ENCODE measurements around the gene NEO1. TPM values are rescaled to one million over a fixed set of nuclear protein-coding genes. Genes with fewer than 3 reads are reported as not detected.

Gene NEO1
- polyA plus RNA-seq, 1 of the 3 experiments (the other 2 are of a cell fraction), result 13.1 TPM

DNA sequence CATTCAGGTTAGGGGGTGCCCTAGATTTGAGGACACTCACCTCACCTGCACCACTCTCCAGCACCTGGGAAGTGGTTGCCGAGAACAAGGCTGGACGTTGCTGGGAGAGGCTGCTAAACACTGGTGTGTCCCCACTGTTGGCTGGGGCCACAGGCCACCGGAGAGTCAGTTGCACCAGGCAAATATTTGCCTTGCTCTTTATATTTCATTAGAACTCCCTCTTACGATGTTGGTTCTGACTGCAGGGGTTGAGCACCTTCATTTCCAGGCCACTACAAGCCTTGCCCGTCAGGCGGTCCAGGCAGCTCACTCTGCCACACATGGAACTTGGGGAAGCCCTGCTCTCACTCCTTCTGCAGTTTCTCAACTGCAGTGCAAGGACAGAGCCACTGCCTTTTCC is 285.8 kb downstream of the NEO1 start:
- Histone ChIP-seq H3K9me2 (no peaks in the 10 kb centered on the region), H3K27ac (ENCODE audit: low read depth in 2 of 2, low read length in 1 of 2) (no peak overlapping the region), H3K4me2 (no peak overlapping the region), H3K27me3 (ENCODE audit: insufficient read depth) (no peaks in the 10 kb centered on the region; the same call in 1 of the 2 replicates), H4K20me1 (ENCODE audit: insufficient read depth) (no peaks in the 10 kb centered on the region), H2AFZ (ENCODE audit: low read depth) (no peak overlapping the region), H3K4me3 (ENCODE audit: low read depth in 2 of 2, low read length in 1 of 2) (no peak overlapping the region), H3K79me2 (ENCODE audit: insufficient read depth) (no peaks in the 10 kb centered on the region), H3F3A (replicated peaks; ENCODE audit: insufficient read depth) (no peaks in the 10 kb centered on the region), H3K4me1 (ENCODE audit: control insufficient read depth in 1 of 2, insufficient read depth in 2 of 2, low read depth in 1 of 2, low read length in 1 of 2) (peaks cover 0 to 10% of the 10 kb centered on the region in 2 experiments; a peak in 1 of 4 replicates), H3K9me3 (no peaks in the 10 kb centered on the region), H3K36me3 (replicated peaks in 1 of 2; ENCODE audit: control insufficient read depth in 1 of 2, insufficient read depth in 2 of 2, low read length in 1 of 2) (no peaks in the 10 kb centered on the region), H3K9ac (no peak overlapping the region)
- TF ChIP-seq SIN3A (IDR thresholded peaks at IDR 0.05; ENCODE audit: borderline replicate concordance, low read depth, low read length), result no peak
- TF ChIP-seq, protein P1, sequence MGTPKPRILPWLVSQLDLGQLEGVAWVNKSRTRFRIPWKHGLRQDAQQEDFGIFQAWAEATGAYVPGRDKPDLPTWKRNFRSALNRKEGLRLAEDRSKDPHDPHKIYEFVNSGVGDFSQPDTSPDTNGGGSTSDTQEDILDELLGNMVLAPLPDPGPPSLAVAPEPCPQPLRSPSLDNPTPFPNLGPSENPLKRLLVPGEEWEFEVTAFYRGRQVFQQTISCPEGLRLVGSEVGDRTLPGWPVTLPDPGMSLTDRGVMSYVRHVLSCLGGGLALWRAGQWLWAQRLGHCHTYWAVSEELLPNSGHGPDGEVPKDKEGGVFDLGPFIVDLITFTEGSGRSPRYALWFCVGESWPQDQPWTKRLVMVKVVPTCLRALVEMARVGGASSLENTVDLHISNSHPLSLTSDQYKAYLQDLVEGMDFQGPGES (IDR thresholded peaks at IDR 0.05; ENCODE audit: low read depth, low read length), result no peak
- TF ChIP-seq FOSL2 (IDR thresholded peaks at IDR 0.05; ENCODE audit: borderline replicate concordance, low read depth), result no peak
- no peak for TF ChIP-seq ELF1 (IDR thresholded peaks at IDR 0.05)
- no peak for TF ChIP-seq JUND (IDR thresholded peaks at IDR 0.05)
- TF ChIP-seq, protein P2, sequence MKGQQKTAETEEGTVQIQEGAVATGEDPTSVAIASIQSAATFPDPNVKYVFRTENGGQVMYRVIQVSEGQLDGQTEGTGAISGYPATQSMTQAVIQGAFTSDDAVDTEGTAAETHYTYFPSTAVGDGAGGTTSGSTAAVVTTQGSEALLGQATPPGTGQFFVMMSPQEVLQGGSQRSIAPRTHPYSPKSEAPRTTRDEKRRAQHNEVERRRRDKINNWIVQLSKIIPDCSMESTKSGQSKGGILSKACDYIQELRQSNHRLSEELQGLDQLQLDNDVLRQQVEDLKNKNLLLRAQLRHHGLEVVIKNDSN (IDR thresholded peaks at IDR 0.05; ENCODE audit: borderline replicate concordance, low read depth), result no peak
- no peak for TF ChIP-seq RFX5 (IDR thresholded peaks at IDR 0.05; ENCODE audit: low read length)
- no peak for TF ChIP-seq YY1 (IDR thresholded peaks at IDR 0.05; ENCODE audit: low read depth)
- TF ChIP-seq, protein P3, sequence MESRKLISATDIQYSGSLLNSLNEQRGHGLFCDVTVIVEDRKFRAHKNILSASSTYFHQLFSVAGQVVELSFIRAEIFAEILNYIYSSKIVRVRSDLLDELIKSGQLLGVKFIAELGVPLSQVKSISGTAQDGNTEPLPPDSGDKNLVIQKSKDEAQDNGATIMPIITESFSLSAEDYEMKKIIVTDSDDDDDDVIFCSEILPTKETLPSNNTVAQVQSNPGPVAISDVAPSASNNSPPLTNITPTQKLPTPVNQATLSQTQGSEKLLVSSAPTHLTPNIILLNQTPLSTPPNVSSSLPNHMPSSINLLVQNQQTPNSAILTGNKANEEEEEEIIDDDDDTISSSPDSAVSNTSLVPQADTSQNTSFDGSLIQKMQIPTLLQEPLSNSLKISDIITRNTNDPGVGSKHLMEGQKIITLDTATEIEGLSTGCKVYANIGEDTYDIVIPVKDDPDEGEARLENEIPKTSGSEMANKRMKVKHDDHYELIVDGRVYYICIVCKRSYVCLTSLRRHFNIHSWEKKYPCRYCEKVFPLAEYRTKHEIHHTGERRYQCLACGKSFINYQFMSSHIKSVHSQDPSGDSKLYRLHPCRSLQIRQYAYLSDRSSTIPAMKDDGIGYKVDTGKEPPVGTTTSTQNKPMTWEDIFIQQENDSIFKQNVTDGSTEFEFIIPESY (IDR thresholded peaks at IDR 0.05; ENCODE audit: borderline replicate concordance, low read depth), result no peak
- WGBS (ENCODE audit: low lambda C conversion rate), result 31% methylated on average over 5 of the region's 6 CpGs
- POLR2A ChIA-PET, result no interaction called here
- DNase-seq, result no peak
- CTCF ChIA-PET, result no interaction called here

DNA sequence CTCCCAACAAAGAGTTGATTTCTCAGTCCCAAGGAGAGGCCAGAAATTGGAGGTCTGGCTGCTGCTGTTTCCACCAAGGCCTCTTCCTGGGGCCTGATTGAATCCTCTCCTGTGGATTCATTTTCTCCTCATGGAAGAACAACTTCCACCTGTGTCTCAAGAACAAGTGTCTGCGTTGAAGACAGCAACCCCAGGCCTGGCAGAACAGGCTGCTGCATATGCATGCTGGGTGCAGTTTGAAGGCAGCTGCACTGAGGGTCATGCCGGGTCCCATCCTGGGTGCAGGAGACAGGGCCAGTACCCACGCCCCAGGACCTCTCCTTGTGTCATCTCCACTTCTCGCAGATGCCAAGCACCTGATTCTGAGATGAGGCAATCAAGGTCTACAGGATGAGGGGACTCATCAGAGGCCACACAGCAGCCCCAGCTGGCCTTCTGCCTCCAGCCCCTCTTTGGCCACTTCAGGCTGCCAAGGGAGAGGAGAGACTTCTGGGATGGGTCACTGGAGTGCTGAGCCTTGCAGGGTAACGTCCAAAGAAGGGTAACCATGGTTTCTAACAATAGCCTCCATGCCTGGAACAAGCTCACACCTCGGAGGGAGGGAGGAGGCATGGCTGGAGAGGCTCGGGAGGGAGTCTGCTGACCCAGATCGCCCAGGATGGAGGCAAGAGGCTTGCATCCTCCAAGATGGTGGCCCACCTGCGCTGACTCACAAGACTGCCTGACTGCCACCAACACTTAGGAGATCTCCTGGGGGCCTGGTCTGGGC is 286.5 kb downstream of the NEO1 start:
- CTCF ChIA-PET, result interaction anchor here (1.0 kb wide), 1 partner anchor 361 kb away, joined by 4 read pairs; no protein-coding TSS in a partner anchor
- POLR2A ChIA-PET, result no interaction called here
- WGBS (ENCODE audit: low lambda C conversion rate), result 18% methylated on average over 4 of the region's 9 CpGs
- H3K27me3 ChIP-seq (ENCODE audit: insufficient read depth), result no peaks in the 10 kb centered on the region; the same call in 1 of the 2 replicates
- no peaks in the 10 kb centered on the region for H3K9me2 ChIP-seq
- no peak overlapping the region for H3K4me2 ChIP-seq
- no peak overlapping the region for H3K4me3 ChIP-seq (ENCODE audit: low read depth in 2 of 2, low read length in 1 of 2)
- H4K20me1 ChIP-seq (ENCODE audit: insufficient read depth), result no peaks in the 10 kb centered on the region
- no peak overlapping the region for H3K9ac ChIP-seq
- no peaks in the 10 kb centered on the region for H3F3A ChIP-seq (replicated peaks; ENCODE audit: insufficient read depth)
- H3K4me1 ChIP-seq (ENCODE audit: control insufficient read depth in 1 of 2, insufficient read depth in 2 of 2, low read depth in 1 of 2, low read length in 1 of 2), result peaks cover 0 to 10% of the 10 kb centered on the region in 2 experiments; a peak in 1 of 4 replicates
- no peak overlapping the region for H2AFZ ChIP-seq (ENCODE audit: low read depth)
- no peaks in the 10 kb centered on the region for H3K36me3 ChIP-seq (replicated peaks in 1 of 2; ENCODE audit: control insufficient read depth in 1 of 2, insufficient read depth in 2 of 2, low read length in 1 of 2)
- no peak overlapping the region for H3K27ac ChIP-seq (ENCODE audit: low read depth in 2 of 2, low read length in 1 of 2)
- H3K79me2 ChIP-seq (ENCODE audit: insufficient read depth), result no peaks in the 10 kb centered on the region
- no peaks in the 10 kb centered on the region for H3K9me3 ChIP-seq
- no peak for DNase-seq
- TF ChIP-seq, protein P4, sequence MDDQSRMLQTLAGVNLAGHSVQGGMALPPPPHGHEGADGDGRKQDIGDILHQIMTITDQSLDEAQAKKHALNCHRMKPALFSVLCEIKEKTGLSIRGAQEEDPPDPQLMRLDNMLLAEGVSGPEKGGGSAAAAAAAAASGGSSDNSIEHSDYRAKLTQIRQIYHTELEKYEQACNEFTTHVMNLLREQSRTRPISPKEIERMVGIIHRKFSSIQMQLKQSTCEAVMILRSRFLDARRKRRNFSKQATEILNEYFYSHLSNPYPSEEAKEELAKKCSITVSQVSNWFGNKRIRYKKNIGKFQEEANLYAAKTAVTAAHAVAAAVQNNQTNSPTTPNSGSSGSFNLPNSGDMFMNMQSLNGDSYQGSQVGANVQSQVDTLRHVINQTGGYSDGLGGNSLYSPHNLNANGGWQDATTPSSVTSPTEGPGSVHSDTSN (IDR thresholded peaks at IDR 0.05), result no peak
- no peak for TF ChIP-seq POLR2AphosphoS5 (IDR thresholded peaks at IDR 0.05; ENCODE audit: low read depth, low read length)
- TF ChIP-seq, protein P3 (IDR thresholded peaks at IDR 0.05; ENCODE audit: borderline replicate concordance, low read depth), result no peak
- TF ChIP-seq, protein P5, sequence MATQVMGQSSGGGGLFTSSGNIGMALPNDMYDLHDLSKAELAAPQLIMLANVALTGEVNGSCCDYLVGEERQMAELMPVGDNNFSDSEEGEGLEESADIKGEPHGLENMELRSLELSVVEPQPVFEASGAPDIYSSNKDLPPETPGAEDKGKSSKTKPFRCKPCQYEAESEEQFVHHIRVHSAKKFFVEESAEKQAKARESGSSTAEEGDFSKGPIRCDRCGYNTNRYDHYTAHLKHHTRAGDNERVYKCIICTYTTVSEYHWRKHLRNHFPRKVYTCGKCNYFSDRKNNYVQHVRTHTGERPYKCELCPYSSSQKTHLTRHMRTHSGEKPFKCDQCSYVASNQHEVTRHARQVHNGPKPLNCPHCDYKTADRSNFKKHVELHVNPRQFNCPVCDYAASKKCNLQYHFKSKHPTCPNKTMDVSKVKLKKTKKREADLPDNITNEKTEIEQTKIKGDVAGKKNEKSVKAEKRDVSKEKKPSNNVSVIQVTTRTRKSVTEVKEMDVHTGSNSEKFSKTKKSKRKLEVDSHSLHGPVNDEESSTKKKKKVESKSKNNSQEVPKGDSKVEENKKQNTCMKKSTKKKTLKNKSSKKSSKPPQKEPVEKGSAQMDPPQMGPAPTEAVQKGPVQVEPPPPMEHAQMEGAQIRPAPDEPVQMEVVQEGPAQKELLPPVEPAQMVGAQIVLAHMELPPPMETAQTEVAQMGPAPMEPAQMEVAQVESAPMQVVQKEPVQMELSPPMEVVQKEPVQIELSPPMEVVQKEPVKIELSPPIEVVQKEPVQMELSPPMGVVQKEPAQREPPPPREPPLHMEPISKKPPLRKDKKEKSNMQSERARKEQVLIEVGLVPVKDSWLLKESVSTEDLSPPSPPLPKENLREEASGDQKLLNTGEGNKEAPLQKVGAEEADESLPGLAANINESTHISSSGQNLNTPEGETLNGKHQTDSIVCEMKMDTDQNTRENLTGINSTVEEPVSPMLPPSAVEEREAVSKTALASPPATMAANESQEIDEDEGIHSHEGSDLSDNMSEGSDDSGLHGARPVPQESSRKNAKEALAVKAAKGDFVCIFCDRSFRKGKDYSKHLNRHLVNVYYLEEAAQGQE (IDR thresholded peaks at IDR 0.05; ENCODE audit: low read depth, low read length), result no peak
